ENCODE results near the gene LMNB1. TPM values are rescaled to one million over a fixed set of nuclear protein-coding genes. Genes with fewer than 3 reads are reported as not detected.

LMNB1 gene
- total and polyA plus RNA-seq, 2 of the 13 experiments (the other 11 are each of a cell fraction or from before 2014, with no cell fraction given): 12.5 to 159 TPM

DNA sequence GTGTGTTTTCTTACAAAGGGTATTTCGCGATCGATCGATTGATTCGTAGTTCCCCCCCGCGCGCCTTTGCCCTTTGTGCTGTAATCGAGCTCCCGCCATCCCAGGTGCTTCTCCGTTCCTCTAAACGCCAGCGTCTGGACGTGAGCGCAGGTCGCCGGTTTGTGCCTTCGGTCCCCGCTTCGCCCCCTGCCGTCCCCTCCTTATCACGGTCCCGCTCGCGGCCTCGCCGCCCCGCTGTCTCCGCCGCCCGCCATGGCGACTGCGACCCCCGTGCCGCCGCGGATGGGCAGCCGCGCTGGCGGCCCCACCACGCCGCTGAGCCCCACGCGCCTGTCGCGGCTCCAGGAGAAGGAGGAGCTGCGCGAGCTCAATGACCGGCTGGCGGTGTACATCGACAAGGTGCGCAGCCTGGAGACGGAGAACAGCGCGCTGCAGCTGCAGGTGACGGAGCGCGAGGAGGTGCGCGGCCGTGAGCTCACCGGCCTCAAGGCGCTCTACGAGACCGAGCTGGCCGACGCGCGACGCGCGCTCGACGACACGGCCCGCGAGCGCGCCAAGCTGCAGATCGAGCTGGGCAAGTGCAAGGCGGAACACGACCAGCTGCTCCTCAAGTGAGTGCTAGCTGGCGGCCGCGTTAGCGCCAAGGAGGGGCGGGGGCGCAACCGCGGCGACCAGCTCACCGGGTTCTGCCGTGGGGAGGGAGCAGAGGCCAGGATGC is 480 bp downstream of the LMNB1 start (continued):
- TF ChIP-seq TBX2 (CRISPR knock-in tag; IDR thresholded peaks at IDR 0.05; ENCODE audit: borderline replicate concordance): peak; percentile 14
- TF ChIP-seq SRSF1 (optimal IDR thresholded peaks at IDR 0.05; ENCODE audit: low read depth, low read length): peak; percentile 39
- no peak; the same call in none of the 2 replicates for TF ChIP-seq SALL1 (CRISPR knock-in tag; IDR thresholded peaks at IDR 0.05)
- 0 out of 2 replicates have a peak, but pooled peaks have one; percentile 30 for TF ChIP-seq ISX (CRISPR knock-in tag; conservative IDR thresholded peaks at IDR 0.05)

DNA sequence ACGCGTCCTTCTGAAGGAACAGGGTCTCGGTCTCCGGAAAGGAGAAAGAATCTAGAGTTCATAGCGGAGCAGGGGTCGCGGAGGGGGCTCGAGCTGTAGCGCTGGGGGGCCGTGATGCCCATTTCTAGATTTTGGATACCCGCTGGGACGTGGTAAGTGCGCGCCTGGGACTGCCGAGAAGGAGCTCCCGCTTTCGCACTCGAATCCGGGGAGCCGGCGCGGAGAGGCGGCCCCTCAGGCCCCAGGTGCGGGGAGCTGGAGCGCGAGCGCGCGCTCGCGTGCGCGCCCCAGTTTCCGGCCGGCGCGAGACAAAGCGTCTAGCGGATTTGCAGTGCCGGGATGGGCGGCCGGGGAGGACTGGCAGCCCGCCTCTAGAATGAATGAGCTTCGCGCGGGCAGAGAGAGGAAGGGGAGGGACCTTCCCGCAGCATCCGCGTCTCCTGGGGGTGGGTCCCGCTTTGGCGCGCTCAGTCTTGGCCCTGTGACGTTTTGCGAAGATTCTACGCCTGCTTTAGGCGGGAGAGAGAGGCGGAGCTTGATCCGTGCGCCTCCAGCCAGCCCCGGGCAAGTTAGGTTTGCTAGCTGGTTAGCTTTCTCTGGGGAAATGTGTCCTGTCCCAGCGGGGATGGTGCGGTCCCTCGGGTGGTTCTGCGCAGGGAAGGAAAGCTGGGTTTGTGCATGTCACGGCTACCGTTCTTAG is 1.2 kb downstream of the LMNB1 start:
- H3K4me3 ChIP-seq (replicated peaks in 1 of 3; ENCODE audit: insufficient read depth in 1 of 3, low read depth in 2 of 3, low read length in 3 of 3): peak overlapping the region; percentile 88 to 97 (median 91)
- peaks cover 53% of the 10 kb centered on the region for H3K79me2 ChIP-seq (ENCODE audit: insufficient read depth, low read length)
- no peaks in the 10 kb centered on the region; a peak in 1 of 5 replicates for H3K27me3 ChIP-seq (ENCODE audit: control insufficient read depth in 1 of 2, insufficient read depth in 2 of 2, low read length in 2 of 2)
- no peaks in the 10 kb centered on the region for H3K9me3 ChIP-seq (ENCODE audit: low read length)
- peak; percentile 89 for DNase-seq (ENCODE audit: low spot score)
- peaks cover 0 to 5% of the 10 kb centered on the region in 2 experiments; a peak in 1 of 5 replicates for H3K36me3 ChIP-seq (replicated peaks in 1 of 2; ENCODE audit: control insufficient read depth in 1 of 2, insufficient read depth in 2 of 2, low read length in 2 of 2)
- H3K4me1 ChIP-seq (ENCODE audit: insufficient read depth, low read length): peaks cover 37% of the 10 kb centered on the region
- peak overlapping the region; percentile 93 for H3K4me2 ChIP-seq (ENCODE audit: low read depth, low read length)
- FAIRE-seq: no peak
- peaks cover 13% of the 10 kb centered on the region for H4K20me1 ChIP-seq (ENCODE audit: insufficient read depth, low read length)
- peak overlapping the region; percentile 95 for H3K9ac ChIP-seq (ENCODE audit: insufficient read depth, low read depth, low read length)
- ChIA-PET POLR2A (interaction anchor here (1.0 to 2.6 kb wide), 11 partner anchors 11 to 295 kb away, joined by 3 to 12 read pairs (median 5); partner anchors contain the start of genes ALDH7A1, C5orf63 and PHAX), CTCF (ENCODE audit: low intra/inter-chr PET ratio, low total read pairs) (no interaction called here)
- in situ Hi-C loops (cut with HindIII; ENCODE audit: extremely low pct_ligation_motif_present, low pct_unique_long_range_greater_than_20kb): loop anchor here (5.0 to 25.0 kb wide), 2 partner anchors 101 to 441 kb away; no protein-coding TSS in a partner anchor
- no TSS peak for BruUV-seq (replicated peaks)
- under 1% methylated on average over 40 of the region's 66 CpGs for WGBS (ENCODE audit: low lambda C conversion rate)
- ATAC-seq: peak; percentile 76
- peak overlapping the region; percentile 95 for H3K27ac ChIP-seq (ENCODE audit: extremely low read length, insufficient read depth, low read length)
- intact Hi-C loops (cut with micrococcal nuclease; ENCODE audit: unreplicated experiment): loop anchor here (1.0 to 10.0 kb wide), 3 partner anchors 122 to 413 kb away; partner anchors contain the start of gene ALDH7A1
- no peak overlapping the region for H2AFZ ChIP-seq (ENCODE audit: low read length)
- no peak; the same call in 1 of the 2 replicates for TF ChIP-seq GLI4 (CRISPR knock-in tag; IDR thresholded peaks at IDR 0.05; ENCODE audit: borderline replicate concordance)
- no peak for TF ChIP-seq CEBPG (CRISPR knock-in tag; IDR thresholded peaks at IDR 0.05)
- TF ChIP-seq SRY (CRISPR knock-in tag; IDR thresholded peaks at IDR 0.05): no peak
- TF ChIP-seq, protein P1, sequence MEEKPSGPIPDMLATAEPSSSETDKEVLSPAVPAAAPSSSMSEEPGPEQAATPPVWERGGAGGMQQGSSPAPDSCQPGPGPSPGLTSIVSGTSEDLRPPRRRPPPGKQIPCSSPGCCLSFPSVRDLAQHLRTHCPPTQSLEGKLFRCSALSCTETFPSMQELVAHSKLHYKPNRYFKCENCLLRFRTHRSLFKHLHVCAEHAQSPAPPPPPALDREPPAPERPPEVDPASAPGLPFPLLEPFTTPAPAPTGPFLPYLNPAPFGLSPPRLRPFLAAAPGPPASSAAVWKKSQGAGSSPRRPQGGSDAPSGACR (CRISPR knock-in tag; IDR thresholded peaks at IDR 0.05): peak; percentile 87
- no peak for TF ChIP-seq HES4 (CRISPR knock-in tag; IDR thresholded peaks at IDR 0.05; ENCODE audit: borderline replicate concordance)
- no peak for TF ChIP-seq SAFB2 (CRISPR knock-in tag; IDR thresholded peaks at IDR 0.05; ENCODE audit: borderline replicate concordance, low read depth)
- TF ChIP-seq RBFOX2 (IDR thresholded peaks at IDR 0.05; ENCODE audit: low read depth, low read length): peak; percentile 77
- TF ChIP-seq, protein P2, sequence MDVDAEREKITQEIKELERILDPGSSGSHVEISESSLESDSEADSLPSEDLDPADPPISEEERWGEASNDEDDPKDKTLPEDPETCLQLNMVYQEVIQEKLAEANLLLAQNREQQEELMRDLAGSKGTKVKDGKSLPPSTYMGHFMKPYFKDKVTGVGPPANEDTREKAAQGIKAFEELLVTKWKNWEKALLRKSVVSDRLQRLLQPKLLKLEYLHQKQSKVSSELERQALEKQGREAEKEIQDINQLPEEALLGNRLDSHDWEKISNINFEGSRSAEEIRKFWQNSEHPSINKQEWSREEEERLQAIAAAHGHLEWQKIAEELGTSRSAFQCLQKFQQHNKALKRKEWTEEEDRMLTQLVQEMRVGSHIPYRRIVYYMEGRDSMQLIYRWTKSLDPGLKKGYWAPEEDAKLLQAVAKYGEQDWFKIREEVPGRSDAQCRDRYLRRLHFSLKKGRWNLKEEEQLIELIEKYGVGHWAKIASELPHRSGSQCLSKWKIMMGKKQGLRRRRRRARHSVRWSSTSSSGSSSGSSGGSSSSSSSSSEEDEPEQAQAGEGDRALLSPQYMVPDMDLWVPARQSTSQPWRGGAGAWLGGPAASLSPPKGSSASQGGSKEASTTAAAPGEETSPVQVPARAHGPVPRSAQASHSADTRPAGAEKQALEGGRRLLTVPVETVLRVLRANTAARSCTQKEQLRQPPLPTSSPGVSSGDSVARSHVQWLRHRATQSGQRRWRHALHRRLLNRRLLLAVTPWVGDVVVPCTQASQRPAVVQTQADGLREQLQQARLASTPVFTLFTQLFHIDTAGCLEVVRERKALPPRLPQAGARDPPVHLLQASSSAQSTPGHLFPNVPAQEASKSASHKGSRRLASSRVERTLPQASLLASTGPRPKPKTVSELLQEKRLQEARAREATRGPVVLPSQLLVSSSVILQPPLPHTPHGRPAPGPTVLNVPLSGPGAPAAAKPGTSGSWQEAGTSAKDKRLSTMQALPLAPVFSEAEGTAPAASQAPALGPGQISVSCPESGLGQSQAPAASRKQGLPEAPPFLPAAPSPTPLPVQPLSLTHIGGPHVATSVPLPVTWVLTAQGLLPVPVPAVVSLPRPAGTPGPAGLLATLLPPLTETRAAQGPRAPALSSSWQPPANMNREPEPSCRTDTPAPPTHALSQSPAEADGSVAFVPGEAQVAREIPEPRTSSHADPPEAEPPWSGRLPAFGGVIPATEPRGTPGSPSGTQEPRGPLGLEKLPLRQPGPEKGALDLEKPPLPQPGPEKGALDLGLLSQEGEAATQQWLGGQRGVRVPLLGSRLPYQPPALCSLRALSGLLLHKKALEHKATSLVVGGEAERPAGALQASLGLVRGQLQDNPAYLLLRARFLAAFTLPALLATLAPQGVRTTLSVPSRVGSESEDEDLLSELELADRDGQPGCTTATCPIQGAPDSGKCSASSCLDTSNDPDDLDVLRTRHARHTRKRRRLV (CRISPR knock-in tag; IDR thresholded peaks at IDR 0.05): no peak
- no peak for TF ChIP-seq ZNF510 (CRISPR knock-in tag; IDR thresholded peaks at IDR 0.05; ENCODE audit: low read depth)
